ENCODE data around the gene LCN10.

LCN10 gene

DNA sequence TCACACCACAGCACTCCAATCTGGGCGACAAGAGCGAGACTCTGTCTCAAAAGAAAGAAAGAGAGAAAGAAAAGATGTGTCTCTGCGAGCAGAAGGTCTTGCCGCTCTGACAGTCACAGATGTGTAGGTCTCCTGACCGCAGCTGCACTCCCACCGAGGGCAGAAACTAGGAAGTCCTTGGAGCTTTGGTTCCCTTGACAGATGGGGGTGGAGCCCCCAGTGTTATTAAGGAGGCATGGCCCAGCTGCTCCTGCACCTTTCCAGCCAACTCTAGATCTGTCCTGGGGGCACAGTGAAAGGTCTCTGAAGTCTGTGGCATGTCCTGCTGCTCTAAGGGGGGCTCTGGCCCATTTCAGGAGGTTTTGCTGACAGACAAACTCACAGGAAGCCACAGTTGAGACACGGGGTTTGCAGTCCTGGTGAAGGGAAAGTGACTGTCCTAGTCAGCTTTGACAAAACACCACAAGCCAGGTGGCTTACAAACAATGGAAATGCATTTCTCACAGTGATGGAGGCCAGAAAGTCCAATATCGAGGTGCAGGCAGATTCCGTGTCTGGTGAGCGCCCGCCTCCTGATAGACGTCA is 39.4 kb downstream of the LCN10 start:
- no peak overlapping the region for H2AFZ ChIP-seq (ENCODE audit: low read depth, low read length)
- no peak overlapping the region for H3K9ac ChIP-seq (ENCODE audit: low read length)
- H3K27ac ChIP-seq (ENCODE audit: low read length) = no peak overlapping the region
- no peak for TF ChIP-seq EZH2phosphoT487 (IDR thresholded peaks at IDR 0.05; ENCODE audit: low read depth)
- TF ChIP-seq CTCF (IDR thresholded peaks at IDR 0.05; ENCODE audit: low read depth, low read length) = no peak
- H3K27me3 ChIP-seq (ENCODE audit: low read depth, low read length) = peaks cover 37% of the 10 kb centered on the region
- no peak overlapping the region for H3K4me2 ChIP-seq (ENCODE audit: low read length)
- no peaks in the 10 kb centered on the region for H4K20me1 ChIP-seq (ENCODE audit: insufficient read depth, low read length)
- no peak overlapping the region for H3K4me3 ChIP-seq (ENCODE audit: low read length)
- H3K79me2 ChIP-seq (ENCODE audit: low read length) = no peaks in the 10 kb centered on the region
- no peaks in the 10 kb centered on the region for H3K9me3 ChIP-seq (ENCODE audit: insufficient read depth, low read length)
- no peaks in the 10 kb centered on the region for H3K36me3 ChIP-seq (replicated peaks; ENCODE audit: low read depth, low read length)
- H3K4me1 ChIP-seq (ENCODE audit: low read length) = peaks cover 18% of the 10 kb centered on the region

DNA sequence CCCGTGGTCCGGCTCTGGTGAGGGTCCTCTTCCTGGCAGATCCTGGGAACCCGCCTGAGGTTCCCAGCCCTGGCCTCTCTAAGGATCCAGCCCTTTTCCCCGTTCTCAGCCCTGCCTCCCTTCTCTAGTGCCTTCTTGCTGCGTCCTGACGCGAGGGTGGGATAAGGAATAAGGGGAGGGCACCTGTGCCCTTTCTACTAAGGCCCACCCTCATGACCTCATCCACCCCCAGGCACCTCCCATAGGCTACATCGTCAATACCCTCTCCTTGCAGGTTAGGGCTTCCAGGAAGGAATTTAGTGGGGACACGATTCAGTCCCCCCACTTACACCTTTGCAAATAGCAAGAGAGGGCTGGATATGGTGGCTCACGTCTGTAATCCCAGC is 41.1 kb downstream of the LCN10 start:
- no peak for TF ChIP-seq CTCF (IDR thresholded peaks at IDR 0.05; ENCODE audit: low read depth, low read length)
- TF ChIP-seq EZH2phosphoT487 (IDR thresholded peaks at IDR 0.05; ENCODE audit: low read depth) = no peak
- Histone ChIP-seq H4K20me1 (ENCODE audit: insufficient read depth, low read length) (no peaks in the 10 kb centered on the region), H3K9me3 (ENCODE audit: insufficient read depth, low read length) (no peaks in the 10 kb centered on the region), H3K36me3 (replicated peaks; ENCODE audit: low read depth, low read length) (no peaks in the 10 kb centered on the region), H3K9ac (ENCODE audit: low read length) (0 out of 2 replicates have a peak overlapping the region, but pooled peaks have one; percentile 20), H3K4me1 (ENCODE audit: low read length) (peaks cover 32% of the 10 kb centered on the region), H3K27ac (ENCODE audit: low read length) (no peak overlapping the region), H3K27me3 (ENCODE audit: low read depth, low read length) (peaks cover 42% of the 10 kb centered on the region), H2AFZ (ENCODE audit: low read depth, low read length) (no peak overlapping the region), H3K4me3 (ENCODE audit: low read length) (peak overlapping the region; percentile 75), H3K4me2 (ENCODE audit: low read length) (peak overlapping the region; percentile 80), H3K79me2 (ENCODE audit: low read length) (no peaks in the 10 kb centered on the region)

DNA sequence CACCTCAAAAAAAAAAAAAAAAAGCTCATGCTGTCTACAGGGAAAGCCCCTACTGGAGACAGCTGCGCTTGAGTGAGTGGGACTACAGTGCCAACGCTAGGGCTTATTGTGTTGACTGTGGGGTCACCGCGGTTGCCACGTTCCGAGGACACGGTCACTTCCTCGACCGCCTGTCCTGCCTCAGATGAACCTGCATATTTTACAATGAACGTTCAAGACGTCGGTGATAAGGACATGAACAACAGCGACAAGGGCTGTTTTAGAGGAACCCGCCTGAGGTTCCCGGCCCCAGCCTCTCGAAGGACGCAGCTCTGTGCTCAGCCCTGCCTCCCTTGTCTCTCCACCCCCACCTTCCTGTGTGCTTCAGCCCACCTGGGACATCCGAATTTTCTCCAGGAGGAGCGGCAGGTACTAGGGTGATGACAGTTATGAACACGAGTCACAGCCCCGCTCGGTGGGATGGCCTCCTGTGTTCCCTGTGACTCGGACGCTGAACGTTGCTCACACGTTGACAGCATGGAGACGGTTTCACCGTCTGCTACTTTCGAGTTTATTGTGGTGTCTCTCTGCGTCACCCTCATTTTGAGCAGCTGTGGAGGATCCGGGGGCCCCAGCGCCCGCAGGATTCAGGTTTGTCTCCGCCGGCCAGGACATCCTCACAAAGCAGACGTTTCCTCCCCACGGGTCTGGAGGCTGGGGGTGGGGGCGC is 41.6 kb downstream of the LCN10 start:
- no peaks in the 10 kb centered on the region for H3K9me3 ChIP-seq (ENCODE audit: insufficient read depth, low read length)
- no peak overlapping the region for H3K27ac ChIP-seq (ENCODE audit: low read length)
- H3K79me2 ChIP-seq (ENCODE audit: low read length) = no peaks in the 10 kb centered on the region
- H3K4me3 ChIP-seq (ENCODE audit: low read length) = peak overlapping the region; percentile 75
- peaks cover 37% of the 10 kb centered on the region for H3K4me1 ChIP-seq (ENCODE audit: low read length)
- H4K20me1 ChIP-seq (ENCODE audit: insufficient read depth, low read length) = no peaks in the 10 kb centered on the region
- H2AFZ ChIP-seq (ENCODE audit: low read depth, low read length) = no peak overlapping the region; the same call in 1 of the 2 replicates
- peak overlapping the region; percentile 80 for H3K4me2 ChIP-seq (ENCODE audit: low read length)
- TF ChIP-seq EZH2phosphoT487 (IDR thresholded peaks at IDR 0.05; ENCODE audit: low read depth) = no peak
- TF ChIP-seq CTCF (IDR thresholded peaks at IDR 0.05; ENCODE audit: low read depth, low read length) = no peak
- H3K9ac ChIP-seq (ENCODE audit: low read length) = peak overlapping the region; percentile 20; the same call in 1 of the 2 replicates
- no peaks in the 10 kb centered on the region for H3K36me3 ChIP-seq (replicated peaks; ENCODE audit: low read depth, low read length)
- H3K27me3 ChIP-seq (ENCODE audit: low read depth, low read length) = peaks cover 46% of the 10 kb centered on the region

DNA sequence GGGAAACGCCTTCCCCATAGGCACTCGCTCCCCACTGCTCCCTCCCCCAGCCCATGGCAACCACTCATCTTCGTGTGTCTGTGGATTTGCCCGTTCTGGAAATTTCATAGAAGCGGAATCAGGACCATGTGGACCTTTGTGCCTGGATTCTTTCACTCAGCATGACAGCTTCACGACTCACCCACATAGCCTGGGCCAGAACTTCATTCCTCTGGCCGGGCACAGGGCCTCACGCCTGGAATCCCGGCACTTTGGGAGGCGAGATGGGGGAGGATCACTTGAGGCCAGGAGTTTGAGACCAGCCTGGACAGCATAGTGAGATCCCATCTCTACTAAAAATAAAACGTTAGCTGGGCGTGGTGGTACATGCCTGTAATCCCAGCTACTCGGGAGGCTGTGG is 42.4 kb downstream of the LCN10 start:
- no peaks in the 10 kb centered on the region for H3K79me2 ChIP-seq (ENCODE audit: low read length)
- H3K4me2 ChIP-seq (ENCODE audit: low read length) = peak overlapping the region; percentile 80
- H2AFZ ChIP-seq (ENCODE audit: low read depth, low read length) = no peak overlapping the region
- H3K4me3 ChIP-seq (ENCODE audit: low read length) = peak overlapping the region; percentile 75
- no peaks in the 10 kb centered on the region for H3K36me3 ChIP-seq (replicated peaks; ENCODE audit: low read depth, low read length)
- H3K27ac ChIP-seq (ENCODE audit: low read length) = no peak overlapping the region
- peaks cover 45% of the 10 kb centered on the region for H3K27me3 ChIP-seq (ENCODE audit: low read depth, low read length)
- no peak overlapping the region for H3K9ac ChIP-seq (ENCODE audit: low read length)
- peaks cover 45% of the 10 kb centered on the region for H3K4me1 ChIP-seq (ENCODE audit: low read length)
- no peaks in the 10 kb centered on the region for H4K20me1 ChIP-seq (ENCODE audit: insufficient read depth, low read length)
- H3K9me3 ChIP-seq (ENCODE audit: insufficient read depth, low read length) = no peaks in the 10 kb centered on the region
- TF ChIP-seq CTCF (IDR thresholded peaks at IDR 0.05; ENCODE audit: low read depth, low read length) = no peak
- TF ChIP-seq EZH2phosphoT487 (IDR thresholded peaks at IDR 0.05; ENCODE audit: low read depth) = no peak

All from OCI-LY3 (cell line).